Measurements from ENCODE around the gene NGFR.

Gene NGFR

DNA sequence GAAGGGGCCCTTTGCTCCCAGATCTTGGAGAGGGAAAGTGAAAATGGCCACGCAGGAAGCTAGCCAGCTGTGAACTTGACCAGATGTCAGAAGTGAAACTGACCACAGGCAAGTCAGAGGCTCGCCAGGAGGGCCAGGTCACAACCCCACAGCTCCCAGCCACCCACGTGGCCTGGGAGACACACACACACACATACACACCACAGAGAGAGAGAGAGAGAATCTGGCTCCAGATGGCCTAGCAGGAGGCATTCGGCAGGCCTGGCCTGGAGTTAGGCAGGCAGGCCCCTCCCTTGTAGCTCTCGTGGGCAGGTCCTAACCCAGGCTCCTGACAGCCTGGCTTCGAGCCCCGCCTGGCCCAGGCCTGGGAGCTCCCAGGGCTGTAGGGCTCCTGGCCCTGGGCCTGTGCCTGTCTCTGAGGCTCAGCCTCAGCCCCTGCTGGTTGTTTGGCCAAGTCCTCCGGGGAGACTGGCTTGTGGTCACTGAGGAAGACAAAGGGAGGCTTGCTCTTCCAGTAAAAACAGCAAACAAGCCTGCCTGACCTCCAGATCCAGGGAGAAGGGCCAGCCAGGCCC, 20.2 kb downstream of the NGFR start:
- DNase-seq (ENCODE audit: low read depth in 2 of 2), result no peak

DNA sequence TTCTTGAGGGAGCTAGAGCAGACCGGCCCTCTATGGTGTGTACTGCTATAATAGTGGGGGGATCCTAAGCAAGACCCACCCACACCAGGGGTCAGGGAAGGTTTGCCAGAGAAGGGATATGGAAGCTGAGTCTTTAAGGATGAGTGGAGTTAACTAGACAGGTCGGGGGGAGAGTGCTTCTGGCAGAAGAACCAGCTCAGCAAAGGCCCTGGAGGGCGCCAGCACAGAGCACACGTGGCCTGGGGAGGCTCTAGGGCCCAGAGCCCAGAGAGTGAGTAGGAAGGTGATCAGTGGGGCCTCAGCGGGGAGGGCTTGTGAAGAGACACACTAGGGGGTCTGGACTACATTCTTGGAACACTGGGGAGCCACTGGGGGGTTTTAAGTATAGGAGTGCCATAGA, 21.1 kb downstream of the NGFR start:
- DNase-seq (ENCODE audit: low read depth in 2 of 2), result no peak

DNA sequence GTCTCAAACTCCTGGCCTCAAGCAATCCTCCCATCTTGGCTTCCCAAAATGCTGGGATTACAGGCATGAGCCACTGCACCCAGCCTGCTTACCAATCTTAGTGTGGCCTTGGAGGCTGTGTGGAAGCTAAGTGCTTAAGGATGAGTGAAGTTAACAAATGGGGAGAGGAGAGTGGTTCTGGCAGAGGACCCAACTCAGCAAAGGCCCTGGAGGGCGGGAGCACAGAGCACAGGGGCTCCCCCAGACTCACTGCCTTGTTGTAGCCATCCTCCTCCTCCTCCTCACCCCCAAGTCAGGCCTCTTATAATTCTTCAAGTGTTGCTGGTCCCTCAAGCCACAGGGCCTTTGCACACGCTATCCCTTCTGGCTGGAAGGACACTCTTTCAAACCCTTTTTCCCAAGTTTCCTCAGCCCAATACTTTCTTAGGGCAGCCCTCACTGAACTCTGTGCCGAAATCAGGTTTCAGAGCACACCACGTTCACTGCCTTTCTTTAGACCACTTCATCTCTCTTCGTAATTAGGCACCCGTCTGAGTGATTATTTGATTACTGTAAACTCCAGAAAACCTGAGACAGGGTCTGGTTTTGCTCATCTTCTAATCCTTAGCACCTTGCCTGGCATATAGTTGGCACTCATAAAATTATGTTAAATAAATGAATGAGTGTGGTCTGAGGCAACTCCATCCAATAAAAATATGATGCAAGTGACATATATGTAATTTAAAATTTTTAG, 23.4 kb downstream of the NGFR start:
- no peak for DNase-seq (ENCODE audit: low read depth in 2 of 2)

DNA sequence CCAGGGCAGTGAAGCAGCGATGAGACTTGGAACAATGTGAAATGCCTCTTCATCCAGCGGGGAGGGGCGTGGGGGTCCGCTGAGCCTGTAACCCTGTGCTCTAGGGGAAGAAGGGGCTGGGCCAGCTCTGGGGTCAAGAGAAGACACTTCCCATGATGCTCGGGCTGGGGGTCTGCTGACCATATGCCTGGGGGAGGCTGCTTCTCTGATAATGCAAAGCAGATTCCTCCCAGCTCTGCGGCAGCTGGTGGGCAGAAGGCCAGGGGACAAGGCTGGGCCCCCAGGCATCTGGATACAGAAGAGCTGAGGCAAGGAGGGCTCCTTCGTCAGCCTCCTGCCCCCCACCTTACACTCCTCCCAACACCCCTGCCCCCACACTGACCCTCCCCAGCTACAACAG, 24.7 kb downstream of the NGFR start:
- DNase-seq (ENCODE audit: low read depth in 2 of 2), result no peak

DNA sequence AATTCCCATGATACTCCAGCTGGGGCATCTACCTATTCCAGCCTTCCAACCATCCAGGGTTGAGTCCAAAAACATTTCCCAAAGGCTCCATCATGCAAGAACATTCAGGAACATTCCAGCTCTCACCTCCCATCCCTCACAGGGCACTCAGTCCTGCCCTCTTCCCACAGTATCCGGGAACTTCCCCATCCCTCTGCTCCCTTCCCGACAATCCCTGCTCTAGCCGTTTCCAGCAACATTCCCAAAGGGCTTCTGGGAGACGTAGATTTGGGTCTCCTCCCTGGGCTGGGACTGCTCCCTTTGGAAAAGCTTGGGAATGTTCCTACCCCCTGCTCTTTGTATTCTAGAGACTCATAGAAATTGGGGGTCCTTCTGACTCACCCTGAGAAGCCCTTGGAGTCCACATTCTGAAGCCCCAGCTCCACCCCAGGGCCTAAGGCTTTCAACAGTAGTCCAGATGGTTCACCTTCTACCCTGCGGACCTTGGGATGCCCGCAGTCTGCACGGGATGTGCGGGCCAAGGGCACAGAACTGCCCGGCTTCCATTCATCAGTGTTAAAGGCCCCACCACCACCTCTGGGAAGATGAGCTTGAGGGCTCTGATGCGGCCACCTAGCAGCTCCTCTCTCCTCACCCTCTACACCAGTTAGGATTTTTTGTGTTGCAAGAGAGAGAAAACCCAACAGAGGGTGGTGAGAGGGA, 25.4 kb downstream of the NGFR start:
- DNase-seq (ENCODE audit: low read depth in 2 of 2), result no peak

DNA sequence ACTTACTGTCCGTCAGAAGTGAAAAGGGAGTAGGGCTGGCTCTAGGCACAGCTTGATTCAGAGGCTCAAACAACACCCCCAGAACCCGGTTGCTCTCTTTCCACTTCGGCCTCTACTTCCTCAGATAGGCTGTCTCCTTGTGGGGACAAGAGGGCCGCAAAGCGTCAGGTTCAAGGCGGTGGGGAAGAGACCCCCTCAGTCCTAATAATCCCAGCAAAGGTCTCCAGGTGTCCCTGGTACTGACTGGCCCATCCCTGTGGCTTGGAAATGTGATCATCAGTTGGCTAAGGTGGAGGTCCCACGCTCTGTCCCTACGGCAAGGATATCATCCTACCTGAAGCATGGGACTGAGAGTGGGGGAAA, 26.0 kb downstream of the NGFR start:
- DNase-seq (ENCODE audit: low read depth in 2 of 2), result no peak

DNA sequence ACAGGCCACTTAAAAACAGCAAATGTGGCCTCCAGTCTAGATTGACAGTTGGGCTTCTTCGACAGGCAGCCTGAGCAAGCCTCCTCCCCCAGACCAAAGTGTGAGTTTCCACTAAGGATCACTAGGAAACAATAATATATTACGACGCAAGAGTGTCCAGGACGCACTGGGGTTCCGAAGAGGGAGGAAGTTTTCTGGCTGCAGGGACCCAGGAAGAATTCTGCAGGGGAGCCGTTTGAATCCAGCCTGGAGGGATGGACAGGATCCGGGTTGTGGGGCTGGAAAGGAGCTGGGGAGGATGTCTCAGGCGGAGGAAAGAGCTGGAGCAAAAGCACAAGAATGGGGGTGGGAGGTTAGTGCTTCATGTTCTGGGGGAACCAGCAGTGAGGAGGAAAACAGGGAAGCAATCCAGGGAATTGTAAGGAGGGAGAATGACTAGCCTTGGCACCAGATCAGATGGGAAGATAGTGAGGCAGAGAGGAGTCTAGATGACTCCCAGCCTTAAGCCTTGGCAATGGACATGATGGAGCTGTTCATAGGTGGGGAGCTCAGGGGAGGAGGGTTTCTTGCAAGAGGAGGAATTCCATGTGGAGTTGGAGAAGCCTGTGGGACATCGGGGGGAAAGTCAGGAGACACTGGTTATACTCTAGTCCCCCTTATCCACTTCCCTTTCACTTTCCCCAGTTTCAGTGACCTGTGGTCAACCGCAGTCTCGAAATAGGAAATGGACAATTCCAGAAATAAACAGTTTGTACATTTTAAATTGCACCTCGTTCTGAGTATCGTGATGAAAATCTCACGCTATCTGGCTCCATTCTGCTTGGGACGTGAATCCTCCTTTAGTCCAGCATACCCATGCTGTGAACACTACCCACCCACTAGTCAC, 26.6 kb downstream of the NGFR start:
- no peak for DNase-seq (ENCODE audit: low read depth in 2 of 2)

DNA sequence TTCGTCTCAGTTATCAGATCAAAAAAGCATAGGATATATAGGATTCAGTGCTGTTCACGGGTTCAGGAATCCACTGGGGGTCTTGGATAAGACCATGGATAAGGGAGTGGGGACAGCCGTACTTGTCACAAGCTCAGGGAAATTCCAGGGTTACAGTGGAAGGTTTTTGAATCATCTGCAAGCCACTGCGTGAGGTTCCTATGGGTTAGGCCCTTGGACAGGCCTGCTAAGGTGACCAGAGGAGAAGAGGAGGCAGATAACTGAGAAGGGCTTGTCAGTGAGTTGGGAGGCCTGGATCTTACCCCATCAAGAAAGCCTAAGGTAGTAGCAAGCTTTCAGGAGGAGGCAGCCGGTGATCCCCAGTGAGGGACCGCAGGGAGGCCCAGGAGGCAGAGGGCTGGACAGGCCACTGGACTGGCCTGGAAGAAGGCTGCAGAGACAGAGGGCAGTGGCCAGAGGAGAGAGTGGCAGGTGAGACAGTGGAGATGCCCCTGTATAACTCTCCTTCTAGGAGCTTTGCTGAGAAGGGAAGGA, 27.3 kb downstream of the NGFR start:
- no peak for DNase-seq (ENCODE audit: low read depth in 2 of 2)

DNA sequence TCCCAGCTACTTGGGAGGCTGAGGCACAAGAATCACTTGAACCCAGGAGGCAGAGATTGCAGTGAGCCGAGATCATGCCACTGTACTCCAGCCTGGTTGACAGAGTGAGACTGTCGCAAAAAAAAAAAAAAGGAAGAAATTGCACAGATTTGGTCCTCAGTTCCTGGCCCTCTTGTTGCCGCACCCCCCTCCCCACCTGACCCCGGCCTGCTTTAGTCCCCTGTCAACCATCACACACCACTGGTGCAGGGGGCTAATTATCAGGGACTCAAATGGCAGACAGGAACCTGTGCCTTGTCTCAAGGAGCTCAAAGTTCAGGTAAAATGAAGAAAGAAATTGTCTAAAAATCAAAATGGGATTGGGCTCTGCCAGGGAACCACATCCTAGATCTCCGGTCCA, 28.1 kb downstream of the NGFR start:
- no peak for DNase-seq (ENCODE audit: low read depth in 2 of 2)

DNA sequence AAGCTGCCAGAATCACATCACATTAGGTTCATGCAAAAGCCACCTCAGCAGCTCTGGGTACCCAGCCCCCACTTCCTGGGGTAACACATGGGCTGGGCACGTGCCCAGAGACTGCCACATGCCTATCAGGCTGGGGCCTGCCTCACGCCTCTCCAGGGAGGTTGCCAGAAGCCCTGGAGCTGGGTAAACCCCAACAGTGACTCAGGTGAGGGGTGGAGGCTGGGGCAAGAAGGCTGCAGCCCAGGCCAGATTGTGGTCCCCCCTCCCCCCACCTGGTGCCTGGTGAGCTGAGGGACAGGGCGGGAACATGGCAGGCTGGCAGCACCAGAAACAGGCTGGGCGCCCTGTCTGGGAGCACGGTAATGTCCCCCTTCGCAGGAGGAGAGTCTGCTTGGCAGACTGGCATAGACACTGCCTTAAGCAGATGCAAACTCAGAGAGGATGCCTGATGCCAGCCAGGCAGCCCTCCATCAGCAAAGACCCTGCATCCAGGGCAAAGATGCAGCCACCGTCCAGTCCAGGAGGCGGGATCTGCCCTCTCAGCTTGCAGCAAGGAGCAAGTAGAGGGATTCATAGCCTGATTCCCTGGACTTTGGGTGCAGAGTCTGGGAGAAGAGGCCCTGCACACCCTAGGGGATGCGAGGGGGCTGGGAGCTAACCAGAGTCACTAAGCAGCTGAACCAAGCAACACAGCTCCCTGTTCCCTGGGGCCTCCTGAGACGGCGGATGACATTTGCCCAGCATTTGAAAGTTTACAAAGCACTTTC, 28.8 kb downstream of the NGFR start:
- peak in 1 of 2 donors; percentile 4 for DNase-seq (ENCODE audit: low read depth in 2 of 2)

DNA sequence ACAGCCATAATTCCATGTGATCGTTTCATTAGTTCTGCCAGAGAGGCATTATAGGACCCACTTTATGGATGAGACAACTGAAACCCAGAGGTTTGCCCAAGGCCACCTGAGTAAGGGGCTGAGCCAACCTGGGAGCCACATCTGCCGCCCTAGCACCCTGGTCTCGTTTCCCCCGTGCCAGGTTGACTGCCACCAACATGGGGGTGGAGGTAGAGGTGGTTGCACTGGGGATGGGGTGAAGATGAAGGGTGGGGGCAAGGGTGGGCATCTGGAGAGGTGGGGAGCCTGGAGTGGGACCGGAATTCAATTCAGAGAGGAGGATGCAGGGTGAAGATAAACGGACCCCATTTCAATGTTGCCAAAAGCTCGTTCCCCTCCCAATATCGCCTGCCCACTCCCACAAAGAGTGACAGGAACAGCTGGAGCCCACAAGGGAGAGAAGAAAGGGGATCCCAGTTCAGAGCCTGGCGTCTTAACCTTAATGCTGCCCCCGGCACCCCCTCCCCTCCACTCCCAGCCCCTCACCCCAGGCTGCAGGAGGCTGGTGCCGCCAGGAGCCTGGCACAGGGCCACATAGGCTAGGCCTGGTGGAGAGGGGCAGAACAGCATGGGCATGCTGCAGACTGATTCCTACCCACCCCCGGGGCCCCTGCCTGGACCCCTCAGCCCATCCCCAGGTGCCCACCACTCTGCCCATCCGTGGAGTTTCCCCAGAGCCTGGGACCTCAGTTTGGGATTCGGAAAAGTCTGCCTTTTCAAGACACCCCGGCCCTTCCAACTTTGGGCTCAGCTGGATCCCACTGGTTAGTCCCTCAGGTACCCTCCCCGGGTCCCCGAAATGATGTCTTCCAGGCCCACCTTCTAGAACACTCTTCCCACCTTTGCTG, 29.6 kb downstream of the NGFR start:
- no peak for DNase-seq (ENCODE audit: low read depth in 2 of 2)

DNA sequence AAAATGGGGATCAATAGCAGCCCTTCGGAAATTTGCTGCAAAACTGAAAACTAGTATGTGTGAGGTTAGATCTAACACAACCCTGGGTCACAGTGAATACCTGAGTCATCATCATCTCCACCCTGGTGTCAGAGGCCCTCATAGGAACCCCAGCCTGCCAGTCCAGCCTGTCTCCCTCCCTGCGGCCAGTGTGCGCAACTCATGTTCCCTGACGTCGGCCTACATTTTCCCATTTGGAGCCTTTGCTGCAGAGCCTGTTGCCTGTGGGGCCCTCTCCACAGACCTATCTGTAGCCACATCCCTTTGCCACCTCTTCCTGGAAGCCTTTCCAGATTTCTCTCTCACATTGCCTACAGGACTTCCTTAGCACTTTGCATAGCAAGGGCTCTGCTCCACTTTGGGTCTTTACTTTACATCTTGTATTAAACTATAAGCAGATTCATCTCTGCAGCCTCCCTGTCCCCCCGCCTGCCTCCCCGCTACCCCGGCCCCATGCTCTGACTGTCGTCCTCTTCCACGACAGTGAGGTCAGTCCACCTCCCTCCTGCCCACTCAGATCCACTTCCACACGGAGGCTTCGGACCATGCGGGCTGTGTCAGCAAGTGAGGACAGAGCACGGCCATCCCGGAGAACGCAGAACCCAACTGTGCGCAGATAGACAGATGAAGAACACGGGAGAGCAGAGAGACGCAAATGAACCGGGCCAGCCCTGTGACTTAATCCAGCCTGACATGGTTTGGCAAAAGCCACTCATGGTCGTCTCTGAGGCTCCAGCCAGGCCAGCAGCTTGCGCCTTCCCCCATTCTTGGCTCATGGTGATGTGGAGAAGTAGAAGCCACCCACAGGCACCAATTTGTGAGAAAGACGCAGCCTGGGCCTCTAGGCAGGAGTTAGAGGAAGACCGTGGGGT, 31.0 kb downstream of the NGFR start:
- no peak for DNase-seq (ENCODE audit: low read depth in 2 of 2)

DNA sequence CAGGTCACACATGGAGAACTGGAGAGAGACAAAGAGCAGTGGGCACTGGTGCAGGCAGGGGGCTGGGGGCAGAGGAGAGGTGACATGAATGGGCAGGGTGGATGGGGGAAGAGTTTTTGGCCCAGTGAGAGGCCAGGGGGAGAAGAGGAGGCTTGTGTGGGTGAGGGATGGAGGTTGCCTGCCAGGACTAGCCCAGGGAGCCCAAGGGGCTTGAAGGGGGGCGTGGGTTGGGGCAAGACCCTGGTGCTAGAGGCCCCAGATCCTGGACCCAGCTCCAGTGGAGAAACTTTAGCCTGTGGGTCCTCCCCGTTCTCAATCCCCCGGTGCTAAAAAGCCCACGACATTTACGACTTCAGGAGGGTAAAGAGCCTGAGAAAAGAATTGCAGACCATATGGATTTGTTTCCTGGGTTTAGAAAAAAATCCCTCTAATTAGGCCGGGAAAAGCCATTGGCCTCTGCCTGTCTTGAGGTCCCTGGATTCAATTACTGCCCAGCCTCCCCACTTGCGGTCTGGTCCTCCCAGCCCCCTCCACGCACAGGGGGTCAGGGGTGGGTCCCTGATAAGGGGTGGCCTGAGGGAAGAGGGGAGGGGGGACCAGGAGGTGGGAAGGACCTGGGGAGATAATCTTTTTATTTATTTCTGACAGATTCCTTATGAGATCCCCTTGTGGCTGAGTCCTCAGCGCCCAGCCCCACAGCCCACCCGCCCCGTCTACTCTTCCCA, 33.0 kb downstream of the NGFR start:
- DNase-seq (ENCODE audit: low read depth in 2 of 2), result no peak

DNA sequence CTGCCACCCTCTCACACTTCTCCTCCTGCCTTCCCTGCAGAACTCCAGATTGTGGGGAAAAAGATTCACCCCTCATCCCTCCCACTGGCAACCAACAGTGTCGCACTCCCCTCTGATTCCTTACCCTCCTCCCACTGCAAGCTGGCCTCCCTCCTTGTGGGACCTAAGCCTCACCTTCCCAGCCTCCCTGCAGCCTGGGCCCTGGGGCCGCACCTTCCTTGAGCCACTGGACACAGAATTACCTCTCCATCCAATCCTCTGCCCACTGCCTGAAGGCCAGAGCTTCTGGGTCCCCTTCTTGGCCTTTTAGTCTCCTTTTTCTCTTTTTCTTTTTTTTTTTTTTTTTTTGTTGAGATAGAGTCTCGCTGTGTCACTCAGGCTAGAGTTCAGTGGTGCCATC, 33.9 kb downstream of the NGFR start:
- no peak for DNase-seq (ENCODE audit: low read depth in 2 of 2)

DNA sequence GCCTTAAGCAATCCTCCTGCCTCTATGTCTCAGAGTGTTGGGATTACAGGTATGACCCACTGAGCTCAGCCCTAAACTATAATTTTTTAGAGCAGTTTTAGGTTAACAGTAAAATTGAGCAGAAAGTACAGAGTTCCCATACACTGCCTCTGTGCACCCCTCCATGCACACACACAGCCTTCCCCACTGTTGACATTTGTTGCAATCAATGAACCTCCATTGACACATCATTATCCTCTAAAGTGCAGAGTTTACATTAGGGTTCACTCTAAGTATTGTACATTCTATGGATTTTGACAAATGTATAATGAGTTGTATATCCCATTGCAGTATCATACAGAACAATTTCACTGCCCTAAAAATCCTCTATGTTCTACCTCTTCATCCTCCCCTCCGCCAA, 35.0 kb downstream of the NGFR start:
- DNase-seq (ENCODE audit: low read depth in 2 of 2), result no peak

DNA sequence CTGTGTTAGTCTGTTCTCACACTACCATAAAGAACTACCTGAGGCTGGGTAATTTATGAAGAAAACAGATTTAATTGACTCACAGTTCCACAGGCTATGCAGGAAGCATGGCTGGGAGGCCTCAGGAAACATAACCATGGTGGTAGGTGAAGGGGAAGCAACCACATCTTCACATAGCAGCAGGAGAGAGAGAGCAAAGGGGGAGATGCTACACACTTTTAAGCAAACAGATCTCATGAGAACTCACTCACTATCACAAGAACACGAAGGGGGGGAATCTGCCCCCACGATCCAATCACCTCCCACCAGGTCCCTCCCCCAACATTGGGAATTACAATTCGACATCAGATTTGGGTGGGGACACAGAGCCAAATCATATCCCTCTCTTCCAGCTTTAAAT, 48.8 kb downstream of the NGFR start:
- no peak for DNase-seq (ENCODE audit: low read depth in 2 of 2)

DNA sequence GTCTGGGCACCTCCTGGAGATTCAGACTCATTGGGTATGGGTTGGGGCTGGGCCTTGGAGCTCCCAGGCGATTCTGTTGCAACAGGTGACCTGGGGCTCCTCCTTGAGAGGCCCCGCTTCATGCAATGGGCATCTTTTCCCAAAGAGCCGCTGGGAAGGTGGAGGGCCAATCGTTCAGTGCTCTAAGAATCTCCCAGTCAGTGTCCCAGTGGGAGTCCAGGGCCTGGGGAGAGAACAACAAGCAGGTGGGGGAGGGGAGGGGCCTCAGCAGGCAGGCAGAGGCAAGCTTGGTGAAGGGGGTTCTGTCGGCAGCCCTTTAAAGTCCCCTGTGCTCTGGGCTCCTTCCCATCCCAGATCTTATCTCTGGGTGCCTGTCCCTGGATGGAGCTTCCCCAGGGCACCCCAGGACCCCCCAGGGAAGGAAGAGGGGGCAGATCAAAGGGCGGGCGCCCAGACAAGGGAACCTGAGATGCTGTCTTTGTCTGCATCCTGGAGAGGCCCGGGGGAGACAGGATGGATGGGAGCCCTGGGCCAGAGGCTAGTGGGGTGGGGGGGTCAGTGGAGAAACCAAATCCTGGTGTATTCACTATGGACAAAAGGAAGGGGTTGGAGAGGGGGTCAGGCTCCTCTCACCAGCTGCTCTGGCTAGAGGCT, 50.0 kb downstream of the NGFR start:
- no peak for DNase-seq (ENCODE audit: low read depth in 2 of 2)
